ENCODE measurements around the gene STRN3.
"Not testable (repeated sequence)": the region's sequence is repeated elsewhere in the genome, so short reads cannot be mapped to it uniquely, and the experiment has no call there.

STRN3 gene

DNA sequence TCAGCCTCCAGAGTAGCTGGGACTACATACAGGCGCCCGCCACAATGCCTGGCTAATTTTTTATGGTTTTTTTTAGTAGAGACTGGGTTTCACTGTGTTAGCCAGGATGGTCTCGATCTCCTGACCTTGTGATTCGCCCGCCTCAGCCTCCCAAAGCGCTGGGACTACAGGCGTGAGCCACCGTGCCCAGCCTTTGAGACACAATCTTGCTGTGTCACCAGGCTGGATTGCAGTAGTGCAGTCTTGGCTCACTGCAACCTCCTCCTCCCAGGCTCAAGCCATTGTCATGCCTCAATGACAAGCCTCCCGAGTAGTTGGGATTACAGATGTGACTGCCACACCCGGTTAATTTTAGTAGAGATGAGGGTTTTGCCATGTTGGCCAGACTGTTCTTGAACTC, 21.3 kb upstream of the STRN3 start:
- TF ChIP-seq, protein P1, sequence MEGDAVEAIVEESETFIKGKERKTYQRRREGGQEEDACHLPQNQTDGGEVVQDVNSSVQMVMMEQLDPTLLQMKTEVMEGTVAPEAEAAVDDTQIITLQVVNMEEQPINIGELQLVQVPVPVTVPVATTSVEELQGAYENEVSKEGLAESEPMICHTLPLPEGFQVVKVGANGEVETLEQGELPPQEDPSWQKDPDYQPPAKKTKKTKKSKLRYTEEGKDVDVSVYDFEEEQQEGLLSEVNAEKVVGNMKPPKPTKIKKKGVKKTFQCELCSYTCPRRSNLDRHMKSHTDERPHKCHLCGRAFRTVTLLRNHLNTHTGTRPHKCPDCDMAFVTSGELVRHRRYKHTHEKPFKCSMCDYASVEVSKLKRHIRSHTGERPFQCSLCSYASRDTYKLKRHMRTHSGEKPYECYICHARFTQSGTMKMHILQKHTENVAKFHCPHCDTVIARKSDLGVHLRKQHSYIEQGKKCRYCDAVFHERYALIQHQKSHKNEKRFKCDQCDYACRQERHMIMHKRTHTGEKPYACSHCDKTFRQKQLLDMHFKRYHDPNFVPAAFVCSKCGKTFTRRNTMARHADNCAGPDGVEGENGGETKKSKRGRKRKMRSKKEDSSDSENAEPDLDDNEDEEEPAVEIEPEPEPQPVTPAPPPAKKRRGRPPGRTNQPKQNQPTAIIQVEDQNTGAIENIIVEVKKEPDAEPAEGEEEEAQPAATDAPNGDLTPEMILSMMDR (IDR thresholded peaks at IDR 0.05; ENCODE audit: low read depth, low read length): no peak
- DNase-seq (ENCODE audit: extremely low read depth, low read depth): no peak

DNA sequence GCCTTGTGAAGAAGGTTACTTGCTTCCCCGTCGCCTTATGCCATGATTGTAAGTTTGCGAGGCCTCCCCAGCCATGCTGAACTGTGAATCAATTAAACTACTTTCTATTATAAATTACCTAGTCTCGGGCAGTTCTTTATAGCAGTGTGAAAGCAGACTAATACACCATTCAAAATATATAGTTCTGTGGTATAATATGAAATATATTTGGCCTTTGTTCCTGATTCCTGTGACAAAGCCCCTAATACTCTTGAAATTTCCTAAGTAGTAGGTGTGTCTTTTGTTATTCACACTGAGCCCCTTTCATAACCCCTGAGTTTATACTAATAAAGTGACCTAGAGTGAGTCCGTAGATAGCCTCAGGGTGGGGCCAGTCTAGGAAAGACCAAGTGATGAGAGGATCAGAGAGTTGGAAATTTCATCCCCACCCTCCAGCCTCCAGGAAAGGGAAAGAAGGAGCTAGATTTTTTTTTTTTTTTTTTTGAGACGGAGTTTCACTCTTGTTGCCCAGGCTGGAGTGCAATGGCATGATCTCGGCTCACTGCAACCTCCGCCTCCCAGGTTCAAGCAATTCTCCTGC, 19.4 kb upstream of the STRN3 start:
- DNase-seq (ENCODE audit: extremely low read depth, low read depth): no peak
- TF ChIP-seq, protein P1 (IDR thresholded peaks at IDR 0.05; ENCODE audit: low read depth, low read length): no peak

DNA sequence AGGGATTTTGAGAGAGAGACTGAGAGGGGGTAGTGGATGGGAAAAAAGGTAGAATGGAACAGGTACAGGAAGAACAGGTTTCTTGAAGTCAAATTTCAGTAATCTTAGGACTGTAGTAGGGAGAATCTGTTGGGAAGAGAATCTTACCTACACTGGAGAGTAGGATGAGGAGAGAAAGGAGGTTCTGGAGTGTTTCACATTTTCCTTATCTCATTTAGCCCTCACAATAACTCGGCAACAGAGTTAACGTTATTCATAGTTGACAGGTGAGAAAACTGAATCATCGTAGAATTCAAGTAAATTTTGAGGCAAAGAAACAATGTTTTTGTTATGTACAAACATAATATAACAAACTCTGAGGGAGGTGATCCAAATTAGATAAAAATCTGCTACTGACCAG, 17.2 kb upstream of the STRN3 start:
- no peak for DNase-seq (ENCODE audit: extremely low read depth, low read depth)
- TF ChIP-seq, protein P1 (IDR thresholded peaks at IDR 0.05; ENCODE audit: low read depth, low read length): no peak

DNA sequence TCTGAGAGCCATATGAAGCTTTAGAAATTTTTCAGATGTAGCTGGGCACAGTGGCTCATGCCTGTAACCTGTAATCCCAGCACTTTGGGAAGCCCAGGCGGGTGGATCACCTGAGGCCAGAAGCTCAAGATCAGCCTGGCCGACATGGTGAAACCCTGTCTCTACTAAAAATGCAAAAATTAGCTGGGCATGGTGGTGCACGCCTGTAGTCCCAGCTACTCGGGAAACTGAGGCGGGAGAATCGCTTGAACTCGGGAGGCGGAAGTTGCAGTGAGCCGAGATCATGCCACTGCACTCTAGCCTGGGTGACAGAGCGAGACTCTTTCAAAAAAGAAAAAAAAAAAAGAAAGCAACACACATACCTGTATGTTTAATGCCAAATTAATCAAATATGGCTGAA, 16.7 kb upstream of the STRN3 start:
- DNase-seq (ENCODE audit: extremely low read depth, low read depth): not testable (repeated sequence)

DNA sequence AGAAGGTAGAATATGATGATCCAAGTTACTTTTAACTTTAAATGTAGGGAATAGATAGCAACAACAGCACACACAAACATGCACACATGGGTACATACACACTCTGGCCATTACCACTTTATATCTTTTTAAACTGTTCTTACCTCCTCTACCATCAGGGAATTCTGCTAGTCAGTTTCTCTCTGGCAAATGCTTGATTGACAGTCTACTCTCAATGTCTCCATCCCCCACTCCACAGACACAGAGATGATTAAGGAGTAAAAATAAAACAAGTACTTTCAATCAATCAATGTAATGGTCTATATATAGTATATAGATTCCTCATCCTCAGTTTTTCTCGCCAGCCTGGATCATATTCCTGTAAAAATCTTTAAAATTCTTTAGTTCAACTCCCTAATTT, 16.1 kb upstream of the STRN3 start:
- DNase-seq (ENCODE audit: extremely low read depth, low read depth): no peak
- TF ChIP-seq, protein P1 (IDR thresholded peaks at IDR 0.05; ENCODE audit: low read depth, low read length): no peak

DNA sequence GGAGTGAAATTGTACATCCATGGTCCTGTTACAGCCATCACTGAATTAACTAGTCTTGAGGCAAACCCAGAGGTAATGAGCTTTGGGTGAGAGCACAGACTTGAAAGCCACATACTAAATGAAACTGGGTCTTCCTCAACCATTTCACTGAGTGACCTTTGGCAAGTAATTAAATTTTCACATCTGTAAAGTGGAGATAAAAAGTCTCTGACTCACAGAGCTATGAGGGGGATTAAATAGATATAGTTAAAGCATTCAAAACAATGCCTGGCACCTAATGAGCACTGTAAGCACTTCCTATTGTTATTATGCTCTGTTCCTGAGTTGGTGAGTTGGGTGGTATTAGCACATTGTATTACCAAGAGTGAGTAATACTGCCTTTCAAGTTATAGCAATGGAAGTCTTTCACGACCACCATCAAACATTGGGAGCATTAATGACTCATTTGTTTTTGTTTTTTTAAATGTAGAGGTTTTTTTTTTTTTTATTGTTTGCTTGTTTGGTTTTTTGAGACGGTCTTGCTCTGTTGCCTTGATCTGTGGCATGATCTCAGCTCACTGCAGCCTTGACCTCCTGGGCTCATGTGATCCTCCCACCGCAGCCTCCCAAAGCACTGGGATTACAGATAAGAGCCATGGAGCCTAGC, 12.5 kb upstream of the STRN3 start:
- DNase-seq (ENCODE audit: extremely low read depth, low read depth): no peak
- TF ChIP-seq, protein P1 (IDR thresholded peaks at IDR 0.05; ENCODE audit: low read depth, low read length): no peak

DNA sequence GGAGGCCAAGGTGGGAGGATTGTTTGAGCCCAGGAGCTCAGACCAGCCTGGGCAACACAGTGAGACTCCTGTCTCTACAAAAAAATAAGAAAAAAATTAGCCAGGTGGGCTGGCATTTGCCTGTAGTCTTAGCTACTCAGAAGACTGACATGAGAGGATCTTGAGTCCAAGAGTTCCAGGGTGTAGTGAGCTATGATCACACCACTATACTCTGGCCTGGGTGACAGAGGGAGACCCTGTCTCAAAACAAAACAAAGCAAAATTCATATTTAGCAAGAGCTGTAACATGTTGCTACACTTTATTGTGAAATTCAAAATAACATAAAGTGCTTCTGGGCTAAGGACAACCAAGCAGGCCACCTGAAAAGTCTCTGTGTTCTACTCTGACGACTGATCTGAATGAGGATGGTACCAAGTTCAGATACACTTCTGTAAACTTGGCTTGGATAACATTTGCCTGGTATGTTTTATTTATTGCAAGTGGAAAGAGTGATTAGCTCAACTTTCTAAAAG, 11.6 kb upstream of the STRN3 start:
- TF ChIP-seq, protein P1 (IDR thresholded peaks at IDR 0.05; ENCODE audit: low read depth, low read length): no peak
- DNase-seq (ENCODE audit: extremely low read depth, low read depth): no peak

DNA sequence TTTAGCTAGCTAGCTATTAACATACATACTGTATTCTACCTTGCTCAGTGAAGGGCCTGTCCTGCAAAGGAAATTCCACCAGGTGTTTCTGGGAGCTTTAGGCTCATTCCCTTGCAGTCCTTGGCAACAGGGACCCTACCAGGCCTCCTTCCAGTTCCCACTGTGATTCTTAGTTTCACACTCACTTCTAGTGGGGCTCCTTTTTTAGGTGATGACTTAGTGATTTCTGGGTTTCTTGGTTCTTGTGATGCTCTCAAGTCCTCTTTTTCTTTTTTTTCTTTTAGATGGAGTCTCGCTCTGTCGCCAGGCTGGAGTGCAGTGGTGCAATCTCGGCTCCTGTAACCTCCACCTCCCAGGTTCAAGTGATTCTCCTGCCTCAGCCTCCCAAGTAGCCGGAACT, 10.4 kb upstream of the STRN3 start:
- TF ChIP-seq, protein P1 (IDR thresholded peaks at IDR 0.05; ENCODE audit: low read depth, low read length): no peak

More for the DNA sequence above, 10.4 kb upstream of the STRN3 start:
- no peak for DNase-seq (ENCODE audit: extremely low read depth, low read depth)

Data from AG09319 (cell line).